Lower leg skin (tissue), 4 donors: Measurements from ENCODE around the gene FOXA1. TPM values are rescaled to one million over a fixed set of nuclear protein-coding genes. Genes with fewer than 3 reads are reported as not detected.

Experiments
- DNase-seq, 2 donors: peaks; one replicate each; pipeline ENCODE4 v3.0.0-alpha.2; 2019; ENCODE audit warnings: low spot score in 2 of 2
- H3K4me3 ChIP-seq: fragments of 200-600 bp; sonication (generic); 2 replicates; pipeline ENCODE4 v1.5.1; 2017; ENCODE audit warnings: mild to moderate bottlenecking, low read depth; ENCODE audit not compliant: poor library complexity, severe bottlenecking
- CTCF ChIP-seq, 3 donors: fragments of 450-650 bp; IDR thresholded peaks; one replicate each; pipeline ENCODE4 v1.5.1; 2016; ENCODE audit warnings: antibody characterized with exemption in 3 of 3, mild to moderate bottlenecking in 3 of 3, moderate library complexity in 2 of 3
- POLR2A ChIP-seq, 2 donors: fragments of 450-650 bp; IDR thresholded peaks; one replicate each; pipeline ENCODE4 v1.6.1; 2016 to 2017; ENCODE audit warnings: antibody characterized with exemption in 2 of 2, mild to moderate bottlenecking in 1 of 2, moderate library complexity in 1 of 2
- WGBS, 2 donors: methylation state at CpG; one replicate each; pipeline ENCODE4 v1.1.5; 2018; 5-methylcytosine and 5-hydroxymethylcytosine counted together
- intact Hi-C: fragments of 100-400 bp; cut with DNase I; formaldehyde crosslinking; loops from one replicate; pipeline ENCODE4 v1.15.0; 2023; ENCODE audit warnings: low total_unique reads
- total RNA-seq, 4 donors: library from RNA; depleted of rRNA; stranded (reverse); fragments of >200 nt; gene quantifications; one replicate each; pipeline ENCODE4 v1.1.0, GENCODE V29; 2016

The FOXA1 gene
- total RNA-seq, 4 donors from 2014 or later, result 2.7 to 9.8 (median 7.5) TPM

GRCh38 chr14:37550511-37550910, 44.5 kb downstream of the FOXA1 start:
- no peak overlapping the region for H3K4me3 ChIP-seq
- TF ChIP-seq POLR2A (IDR thresholded peaks at IDR 0.05) (no peak), CTCF (IDR thresholded peaks at IDR 0.05) (no peak)
- intact Hi-C loops, result no loop called here
- no peak for DNase-seq
- WGBS, 2 donors, result 42 to 44% methylated on average over 5 of the region's 5 CpGs

DNA sequence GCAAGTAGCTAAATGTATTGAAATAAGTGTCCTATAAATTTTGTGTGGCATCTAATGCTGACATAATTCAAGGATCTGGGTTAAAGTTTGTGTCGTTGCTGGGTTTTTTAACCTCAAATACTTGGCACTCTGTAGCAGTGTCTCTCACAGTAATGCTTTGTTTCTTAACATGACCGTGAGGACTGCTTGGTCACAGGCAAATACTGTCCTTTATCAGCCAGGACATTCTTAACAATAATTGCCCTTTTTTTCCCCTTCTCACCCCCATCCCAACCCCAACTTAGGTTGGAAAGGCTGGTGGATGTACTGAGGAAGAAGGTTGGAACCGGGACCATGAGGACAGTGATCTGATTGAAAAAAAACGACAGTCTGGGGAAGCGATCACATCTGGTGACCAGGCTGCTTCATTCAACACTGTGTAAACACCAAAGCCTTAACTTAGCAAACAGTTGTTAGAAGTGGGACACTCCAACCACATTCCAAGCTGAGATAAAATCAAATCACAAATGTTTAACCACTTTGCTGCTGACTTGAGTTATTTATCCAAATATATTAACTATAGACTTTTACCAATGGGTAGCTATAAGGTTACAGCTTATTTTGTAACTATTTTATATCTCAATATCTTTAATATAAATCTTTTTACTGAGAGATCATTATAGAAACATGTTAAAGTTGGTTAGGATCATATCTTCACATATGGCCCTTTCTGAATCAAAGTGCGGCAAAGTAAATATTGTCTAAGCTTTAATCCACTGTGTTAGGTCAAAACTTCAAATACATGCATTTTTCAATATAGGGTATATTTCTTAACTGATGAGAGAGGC, 48.2 kb downstream of the FOXA1 start:
- DNase-seq, result no peak

GRCh38 chr14:37545174-37545573, 49.9 kb downstream of the FOXA1 start:
- intact Hi-C loops, result no loop called here
- H3K4me3 ChIP-seq, result no peak overlapping the region
- DNase-seq, result no peak
- TF ChIP-seq CTCF (IDR thresholded peaks at IDR 0.05) (no peak), POLR2A (IDR thresholded peaks at IDR 0.05) (no peak)

More for the DNA sequence above, 48.2 kb downstream of the FOXA1 start:
- no peak overlapping the region for H3K4me3 ChIP-seq
- intact Hi-C loops, result no loop called here
- TF ChIP-seq CTCF (IDR thresholded peaks at IDR 0.05) (no peak), POLR2A (IDR thresholded peaks at IDR 0.05) (no peak)
- 51 to 61% methylated on average over 6 of the region's 6 CpGs for WGBS, 2 donors

- H3K4me3 ChIP-seq, result no peak overlapping the region
- DNase-seq, result no peak
- intact Hi-C loops, result no loop called here
- no peak for TF ChIP-seq CTCF (IDR thresholded peaks at IDR 0.05)
- no peak for TF ChIP-seq POLR2A (IDR thresholded peaks at IDR 0.05)
- WGBS, 2 donors, result 38 to 44% methylated on average over 2 of the region's 2 CpGs
These were observed 50.6 kb downstream of the FOXA1 start for GRCh38 chr14:37544407-37544806.

DNA sequence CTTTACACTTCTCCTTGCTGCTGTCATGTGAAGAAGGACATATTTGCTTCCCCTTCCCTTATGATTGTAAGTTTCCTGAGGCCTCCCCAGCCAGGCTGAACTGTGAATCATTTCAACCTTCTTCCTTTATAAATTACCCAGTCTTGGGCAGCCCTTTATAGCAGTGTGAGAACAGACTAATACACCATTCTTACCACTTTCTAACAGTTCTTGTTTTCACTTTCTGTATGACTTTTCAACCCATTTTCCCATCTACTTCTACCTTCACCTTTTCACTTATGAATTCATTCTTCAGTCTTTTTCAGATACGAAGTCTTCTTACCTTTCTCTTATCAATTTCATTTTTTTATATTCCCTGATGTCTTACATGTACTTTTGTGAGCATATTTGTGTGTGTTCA, 55.1 kb downstream of the FOXA1 start:
- H3K4me3 ChIP-seq, result no peak overlapping the region
- no peak for DNase-seq
- 92 to 94% methylated on average over 1 of the region's 1 CpG for WGBS, 2 donors
- intact Hi-C loops, result no loop called here
- TF ChIP-seq CTCF (IDR thresholded peaks at IDR 0.05), result no peak
- no peak for TF ChIP-seq POLR2A (IDR thresholded peaks at IDR 0.05)

Other genes with a start within 250 kb of the FOXA1 start
- gene TTC6, start 380 bp upstream of the FOXA1 start, total RNA-seq, result 1 to 10 TPM in 1 of 4 donors, under 1 TPM in 3; 0.34 to 1.8 (median 0.73) TPM